AG04450 (cell line): ENCODE measurements around the gene PRKCQ. TPM values are rescaled to one million over a fixed set of nuclear protein-coding genes. Genes with fewer than 3 reads are reported as not detected.

Source experiments
- CTCF ChIA-PET: fragments of 300-600, 350-600 bp; formaldehyde crosslinking; extraction: SDS; loops from one replicate; lab custom pipeline; 2022; ENCODE audit warnings: antibody characterized with exemption, inconsistent platforms; lab: Charles Lee
- POLR2A ChIA-PET: fragments of 350-600 bp; formaldehyde crosslinking; extraction: SDS; loops from one replicate; lab custom pipeline; 2021; ENCODE audit warnings: antibody characterized with exemption, inconsistent platforms; lab: Yijun Ruan, JAX
- DNase-seq: peaks from one replicate; pipeline ENCODE4 v3.0.0-alpha.2; 2011; ENCODE audit warnings: low read depth, low spot score
- H3K27ac ChIP-seq: one replicate; pipeline ENCODE4 v1.5.1; 2012; ENCODE audit warnings: low read depth, low read length, control low read depth
- H3K27me3 ChIP-seq: one replicate; pipeline ENCODE4 v1.6.0; 2012; ENCODE audit warnings: low read length; ENCODE audit not compliant: control insufficient read depth, insufficient read depth
- H3K4me3 ChIP-seq: 2 replicates; pipeline ENCODE4 v1.5.1; 2011; ENCODE audit warnings: mild to moderate bottlenecking, low read depth, low read length, control low read depth
- H3K9me3 ChIP-seq: 2 replicates; pipeline ENCODE4 v1.5.1; 2012; ENCODE audit warnings: low read length; ENCODE audit not compliant: control insufficient read depth, insufficient read depth
- polyA plus RNA-seq: library from polyadenylated mRNA; depleted of rRNA; stranded (reverse); fragments of >200 nt; gene quantifications from 2 replicates; pipeline ENCODE4 v1.2.3, GENCODE V29; 2011
- TF ChIP-seq, protein P1 (sequence below): IDR thresholded peaks from 2 replicates; pipeline ENCODE4 v1.5.1; 2011; ENCODE audit warnings: low read depth, low read length, control low read depth, inconsistent platforms

The PRKCQ gene
- polyA plus RNA-seq, 1 experiment = 0.10 TPM

DNA sequence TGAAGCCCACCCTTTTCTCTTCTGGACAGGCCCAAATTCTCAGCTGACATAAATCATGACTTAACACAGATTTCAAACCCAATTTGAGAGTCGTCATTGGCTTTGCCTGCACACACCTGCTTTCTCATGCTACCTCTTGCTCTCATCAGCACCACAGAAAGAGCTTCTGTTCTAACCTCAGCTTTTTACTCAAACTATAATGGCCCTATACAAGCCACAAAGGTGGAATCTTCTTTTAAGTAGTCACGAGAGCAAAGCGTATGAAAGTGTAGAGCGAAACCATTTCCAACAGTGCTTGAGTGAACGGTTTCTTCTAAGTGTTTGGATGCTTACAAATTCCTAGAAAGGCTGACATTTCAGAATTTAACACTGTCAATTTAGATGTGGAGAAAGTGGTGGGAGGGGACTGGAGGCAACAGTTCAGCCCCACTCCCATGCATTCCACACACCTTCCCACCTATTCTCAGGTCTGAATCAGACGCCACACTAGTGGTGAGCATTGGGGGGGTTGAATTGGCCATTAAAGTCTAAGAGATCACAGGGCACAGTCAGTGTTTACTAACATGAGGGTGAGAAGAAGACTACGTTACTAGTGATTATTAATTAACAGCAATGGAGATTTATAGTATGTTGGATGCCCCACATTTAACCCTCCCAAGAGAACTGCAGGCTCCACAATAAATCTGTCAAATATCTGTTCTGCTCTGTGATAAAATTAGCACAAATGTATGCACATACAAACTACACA, 114.0 kb downstream of the PRKCQ start:
- H3K9me3 ChIP-seq = no peaks in the 10 kb centered on the region
- TF ChIP-seq, protein P1, sequence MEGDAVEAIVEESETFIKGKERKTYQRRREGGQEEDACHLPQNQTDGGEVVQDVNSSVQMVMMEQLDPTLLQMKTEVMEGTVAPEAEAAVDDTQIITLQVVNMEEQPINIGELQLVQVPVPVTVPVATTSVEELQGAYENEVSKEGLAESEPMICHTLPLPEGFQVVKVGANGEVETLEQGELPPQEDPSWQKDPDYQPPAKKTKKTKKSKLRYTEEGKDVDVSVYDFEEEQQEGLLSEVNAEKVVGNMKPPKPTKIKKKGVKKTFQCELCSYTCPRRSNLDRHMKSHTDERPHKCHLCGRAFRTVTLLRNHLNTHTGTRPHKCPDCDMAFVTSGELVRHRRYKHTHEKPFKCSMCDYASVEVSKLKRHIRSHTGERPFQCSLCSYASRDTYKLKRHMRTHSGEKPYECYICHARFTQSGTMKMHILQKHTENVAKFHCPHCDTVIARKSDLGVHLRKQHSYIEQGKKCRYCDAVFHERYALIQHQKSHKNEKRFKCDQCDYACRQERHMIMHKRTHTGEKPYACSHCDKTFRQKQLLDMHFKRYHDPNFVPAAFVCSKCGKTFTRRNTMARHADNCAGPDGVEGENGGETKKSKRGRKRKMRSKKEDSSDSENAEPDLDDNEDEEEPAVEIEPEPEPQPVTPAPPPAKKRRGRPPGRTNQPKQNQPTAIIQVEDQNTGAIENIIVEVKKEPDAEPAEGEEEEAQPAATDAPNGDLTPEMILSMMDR = no peak
- no peak for DNase-seq
- no peaks in the 10 kb centered on the region for H3K27me3 ChIP-seq
- H3K27ac ChIP-seq = no peak overlapping the region
- CTCF ChIA-PET = no interaction called here
- H3K4me3 ChIP-seq = no peak overlapping the region
- POLR2A ChIA-PET = no interaction called here

DNA sequence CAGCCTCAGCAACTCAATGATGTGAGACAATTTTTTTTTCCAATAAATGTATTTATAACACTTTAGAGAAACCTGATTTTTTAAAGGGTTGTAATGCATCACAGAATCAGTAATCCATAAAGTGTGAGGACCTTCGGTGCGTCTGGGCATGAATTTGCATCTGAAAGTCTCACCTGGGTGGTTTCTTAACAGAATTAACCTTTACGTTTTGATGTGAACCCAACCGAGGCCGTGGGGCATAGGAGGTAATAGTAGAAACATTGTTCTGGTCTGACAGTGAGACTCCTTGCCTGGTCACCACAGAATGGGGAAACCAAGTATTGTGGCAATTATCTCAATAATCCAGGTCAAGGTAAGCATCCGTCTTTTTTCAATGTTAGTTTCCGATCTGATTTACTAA, 114.6 kb downstream of the PRKCQ start:
- H3K4me3 ChIP-seq = no peak overlapping the region
- ChIA-PET CTCF (no interaction called here), POLR2A (no interaction called here)
- TF ChIP-seq, protein P1 = no peak
- no peaks in the 10 kb centered on the region for H3K9me3 ChIP-seq
- H3K27me3 ChIP-seq = no peaks in the 10 kb centered on the region
- DNase-seq = no peak
- H3K27ac ChIP-seq = no peak overlapping the region

DNA sequence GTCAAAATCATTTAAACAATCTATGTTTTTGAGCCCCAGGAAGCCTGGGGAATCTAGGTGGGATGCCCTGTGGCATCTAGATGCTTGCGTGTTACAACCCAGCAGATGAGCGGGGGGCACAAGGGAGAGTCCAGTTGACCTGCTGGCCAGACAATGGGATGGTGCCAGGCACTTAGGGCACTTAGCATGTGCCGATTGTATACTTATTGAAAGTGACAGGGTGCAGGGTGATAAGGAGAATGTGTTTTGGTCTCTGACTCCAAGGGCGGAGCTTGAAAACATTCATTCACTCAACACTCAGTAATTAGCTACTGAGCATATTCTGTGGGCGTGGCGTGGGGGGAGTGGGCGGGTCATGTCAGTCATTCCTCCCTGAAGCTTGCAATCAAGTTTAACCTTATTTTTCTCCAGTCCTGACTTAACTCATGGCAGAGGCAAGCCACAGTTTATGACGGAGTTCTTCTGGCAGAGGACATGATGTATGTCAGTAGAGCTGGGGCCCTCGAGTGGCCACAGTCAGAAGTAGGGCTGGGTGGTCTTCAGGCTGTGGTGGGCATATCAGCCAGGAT, 115.1 kb downstream of the PRKCQ start:
- H3K9me3 ChIP-seq = no peaks in the 10 kb centered on the region
- H3K27ac ChIP-seq = no peak overlapping the region
- H3K4me3 ChIP-seq = no peak overlapping the region
- POLR2A ChIA-PET = no interaction called here
- CTCF ChIA-PET = no interaction called here
- H3K27me3 ChIP-seq = no peaks in the 10 kb centered on the region
- TF ChIP-seq, protein P1 = no peak
- no peak for DNase-seq

DNA sequence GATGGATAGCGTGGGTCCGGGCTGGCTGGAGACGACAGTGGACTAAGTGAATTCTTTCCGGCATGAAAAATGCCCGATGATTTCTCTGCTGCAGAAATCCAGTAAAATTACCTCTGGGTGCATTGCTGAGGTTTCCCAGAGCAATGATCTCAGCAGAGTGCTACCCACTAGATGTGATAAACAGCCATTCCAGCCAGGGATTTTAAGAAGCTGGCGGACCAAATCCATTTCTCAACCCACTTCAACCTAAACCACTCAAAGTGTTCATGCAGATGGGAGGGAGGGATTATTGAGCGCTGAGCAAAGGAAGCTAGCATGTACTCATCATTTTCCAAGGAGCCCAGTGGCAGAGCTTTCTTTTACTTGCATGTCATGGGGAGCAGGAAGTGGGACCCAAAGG, 116.7 kb downstream of the PRKCQ start:
- ChIA-PET CTCF (no interaction called here), POLR2A (no interaction called here)
- TF ChIP-seq, protein P1 = no peak
- no peak for DNase-seq
- Histone ChIP-seq H3K27ac (no peak overlapping the region), H3K9me3 (no peaks in the 10 kb centered on the region), H3K4me3 (no peak overlapping the region), H3K27me3 (no peaks in the 10 kb centered on the region)

DNA sequence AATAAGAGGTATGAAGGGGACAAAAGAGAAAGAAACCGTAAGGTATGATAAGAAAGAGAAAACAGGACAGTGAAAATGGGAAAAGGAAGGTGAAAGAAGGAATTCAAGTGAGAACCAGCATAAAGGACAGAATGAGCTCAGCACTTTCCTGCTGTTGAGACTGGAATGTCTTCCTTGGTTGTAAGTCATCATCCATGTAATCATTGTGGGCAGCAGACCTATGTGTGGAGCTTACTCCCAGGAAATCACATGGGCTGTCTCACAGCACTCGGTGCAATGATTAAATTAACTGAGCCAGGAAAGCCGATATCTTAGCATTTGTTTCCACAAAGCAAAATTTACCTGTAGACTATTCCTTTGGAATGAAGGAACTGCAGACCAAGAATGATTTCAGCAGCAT, 118.1 kb downstream of the PRKCQ start:
- TF ChIP-seq, protein P1 = no peak
- no peak overlapping the region for H3K4me3 ChIP-seq
- H3K27ac ChIP-seq = no peak overlapping the region
- ChIA-PET POLR2A (no interaction called here), CTCF (no interaction called here)
- H3K27me3 ChIP-seq = no peaks in the 10 kb centered on the region
- H3K9me3 ChIP-seq = no peaks in the 10 kb centered on the region
- DNase-seq = no peak
